HT-29 (cell line): ENCODE data around the gene EPHB1. TPM values are rescaled to one million over a fixed set of nuclear protein-coding genes. Genes with fewer than 3 reads are reported as not detected.
A peak's percentile ranks its signal among the peaks of the same experiment; 100 is the strongest.
"Not testable (repeated sequence)": the region's sequence is repeated elsewhere in the genome, so short reads cannot be mapped to it uniquely, and the experiment has no call there.

Experiments used
- DNase-seq: peaks from one replicate; pipeline ENCODE4 v3.0.0-alpha.2; 2015; ENCODE audit warnings: low spot score
- total RNA-seq: library from RNA; depleted of rRNA; stranded (reverse); fragments of >200 nt; shearing (Covaris generic); gene quantifications from 2 replicates; pipeline ENCODE4 v1.2.3, GENCODE V29; 2014

The EPHB1 gene
- total RNA-seq, 1 experiment from 2014 or later: not detected

DNA sequence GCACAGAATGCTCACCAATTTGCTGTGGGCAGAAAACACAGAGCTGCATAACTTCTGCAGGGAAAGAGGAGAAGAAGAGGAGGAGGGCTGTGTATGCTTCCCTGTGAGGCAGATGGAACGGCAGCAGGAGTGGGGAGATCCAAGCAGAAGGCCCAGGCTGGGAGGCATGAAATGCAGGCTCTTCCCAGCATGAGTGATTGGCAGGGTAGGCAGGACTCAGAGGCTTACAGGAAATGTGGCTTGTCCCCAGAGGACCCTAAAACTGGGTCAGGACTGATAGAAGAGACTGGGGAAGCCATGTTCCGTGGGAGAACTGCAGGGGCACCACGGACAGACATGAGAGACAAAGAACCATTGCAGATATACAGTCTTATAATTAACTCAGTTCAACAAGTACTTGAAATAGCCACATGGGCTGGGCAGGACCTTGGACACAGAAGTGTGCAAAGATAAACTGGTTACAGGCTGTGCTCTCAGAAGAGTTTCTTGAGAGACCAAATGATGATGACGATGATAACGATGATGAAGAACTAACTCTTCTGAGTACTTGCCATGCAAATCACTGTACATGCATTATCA is 286.9 kb downstream of the EPHB1 start:
- DNase-seq: no peak

DNA sequence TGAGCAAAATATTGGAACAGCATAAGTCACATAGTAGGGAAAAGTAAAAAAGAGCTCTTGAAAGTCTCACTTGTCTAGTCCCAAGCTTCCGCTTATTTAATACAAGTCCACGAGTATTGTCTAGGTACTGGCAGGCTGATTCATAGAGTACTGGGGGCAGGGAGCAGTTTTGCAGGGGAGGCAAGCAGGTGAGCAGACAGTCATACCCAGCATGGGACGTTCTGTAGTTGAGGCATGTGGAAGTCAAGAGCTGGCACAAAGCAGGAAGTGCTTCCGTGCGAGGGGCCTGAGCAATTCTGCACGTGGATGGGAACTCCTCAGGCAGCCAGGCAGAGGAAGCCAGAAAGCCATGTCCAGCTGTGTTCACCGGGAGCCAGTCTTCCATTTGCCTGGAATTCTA is 287.6 kb downstream of the EPHB1 start:
- no peak for DNase-seq

DNA sequence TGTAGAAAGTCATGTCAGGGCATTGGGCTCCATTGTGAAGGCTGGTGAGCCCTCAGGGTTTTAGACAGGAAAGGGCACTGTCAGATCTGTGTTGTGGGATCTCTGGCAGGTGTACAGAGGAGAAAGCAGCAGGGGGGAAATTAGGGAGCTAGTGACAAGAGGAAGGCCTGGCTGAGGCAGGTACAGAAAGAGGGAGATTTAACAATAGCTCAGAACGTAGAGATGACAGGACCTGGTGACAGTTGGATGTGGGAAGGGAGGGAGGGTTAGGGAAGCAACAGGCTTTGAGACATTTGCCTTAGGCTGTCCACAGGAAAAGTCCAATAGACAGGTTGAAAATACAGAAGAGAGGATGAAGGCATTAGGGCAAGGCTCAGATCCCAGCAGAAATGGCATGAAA is 288.1 kb downstream of the EPHB1 start:
- DNase-seq: no peak

DNA sequence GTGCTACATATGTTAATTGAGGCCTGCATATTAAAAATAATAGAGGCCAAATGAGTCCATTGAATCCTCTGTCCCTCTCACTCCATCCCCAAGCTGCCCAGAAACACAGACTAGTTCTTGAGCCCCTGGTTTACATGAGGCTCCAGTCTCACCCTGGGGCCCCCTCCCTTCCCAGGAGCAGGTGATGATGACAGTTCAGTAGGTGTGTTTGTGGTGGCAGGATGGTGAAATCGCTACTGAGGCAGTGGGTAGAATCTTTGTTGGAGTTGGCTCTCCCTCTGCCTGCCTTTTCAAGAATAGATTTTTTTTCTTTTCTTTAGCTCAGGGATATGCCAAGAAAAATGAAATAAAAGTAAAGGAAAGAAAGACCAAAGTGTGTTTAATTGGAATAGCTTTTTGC is 288.7 kb downstream of the EPHB1 start:
- no peak for DNase-seq

DNA sequence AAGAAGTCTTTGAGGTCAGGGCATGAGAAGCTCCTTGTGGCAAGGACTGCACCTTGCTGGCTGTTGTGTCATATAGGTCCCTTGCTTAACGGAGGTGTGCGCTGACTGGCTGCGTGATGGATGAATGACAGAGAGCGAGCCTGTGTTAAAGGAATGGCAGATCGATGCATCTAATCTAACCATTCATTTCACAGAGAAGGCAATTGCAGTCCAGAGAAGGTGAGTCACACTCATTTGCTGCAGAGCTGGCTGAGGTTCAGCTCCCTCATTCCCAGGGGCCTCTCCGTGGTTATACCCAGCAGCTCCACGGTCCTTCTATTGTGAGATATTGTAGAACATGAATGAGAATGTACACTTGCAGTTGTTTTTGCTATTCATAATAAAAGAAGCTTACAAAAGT is 289.3 kb downstream of the EPHB1 start:
- no peak for DNase-seq

DNA sequence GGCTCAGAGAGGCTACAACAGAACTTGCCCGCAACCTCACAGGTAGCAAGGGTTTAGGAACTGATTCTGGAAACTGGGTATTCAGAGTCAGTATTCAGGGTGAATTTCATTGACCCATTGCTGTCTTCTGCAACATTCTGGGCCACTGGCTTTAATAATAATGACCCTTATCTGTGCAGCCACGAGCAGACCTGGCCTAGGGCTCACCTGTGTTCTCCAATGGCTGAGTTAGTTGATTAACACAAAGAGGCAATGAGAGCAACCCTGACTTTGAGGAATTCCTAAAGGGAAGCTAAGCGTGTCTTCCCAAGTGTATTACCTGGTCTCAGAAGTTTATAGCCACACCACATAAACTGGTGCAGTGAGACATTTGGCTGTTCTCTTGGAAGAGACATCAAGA is 289.9 kb downstream of the EPHB1 start:
- DNase-seq: no peak

DNA sequence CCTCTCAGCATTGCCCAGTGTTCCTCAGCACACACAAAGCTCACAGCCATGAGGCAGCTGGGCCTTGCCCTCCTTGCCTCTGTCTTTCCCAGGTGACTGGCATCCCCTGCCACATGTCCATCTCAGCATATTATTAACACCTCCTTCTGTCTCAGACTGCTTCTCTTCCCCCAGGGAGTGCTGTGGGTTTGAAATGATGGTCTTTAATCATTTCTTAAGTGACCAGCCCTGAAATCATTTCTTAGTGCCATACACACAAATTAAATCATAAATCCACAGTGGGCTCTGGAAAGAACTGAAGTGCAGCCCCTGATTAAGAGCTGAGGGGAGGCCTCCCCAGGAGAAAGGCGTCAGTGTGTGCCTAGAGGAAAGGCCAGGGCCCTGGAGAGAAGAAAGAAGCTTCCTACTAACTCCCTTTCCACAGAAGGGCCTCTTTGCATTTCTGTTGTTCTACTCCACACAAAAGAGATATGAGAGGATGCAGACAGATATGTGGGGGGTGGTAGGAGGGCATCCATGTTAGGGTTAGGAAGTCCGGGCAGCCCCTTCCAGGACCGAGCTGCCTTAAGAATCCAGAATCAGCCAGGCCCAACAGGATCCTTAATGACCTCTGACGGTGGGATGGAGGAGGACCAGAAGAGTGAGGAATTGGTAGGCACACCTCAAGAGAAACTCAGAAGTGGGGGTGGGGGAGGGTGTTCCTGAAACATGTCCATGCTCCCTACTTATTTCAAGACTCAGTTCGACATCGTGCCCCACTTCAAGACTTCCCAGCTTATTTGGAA is 290.8 kb downstream of the EPHB1 start:
- DNase-seq: no peak

DNA sequence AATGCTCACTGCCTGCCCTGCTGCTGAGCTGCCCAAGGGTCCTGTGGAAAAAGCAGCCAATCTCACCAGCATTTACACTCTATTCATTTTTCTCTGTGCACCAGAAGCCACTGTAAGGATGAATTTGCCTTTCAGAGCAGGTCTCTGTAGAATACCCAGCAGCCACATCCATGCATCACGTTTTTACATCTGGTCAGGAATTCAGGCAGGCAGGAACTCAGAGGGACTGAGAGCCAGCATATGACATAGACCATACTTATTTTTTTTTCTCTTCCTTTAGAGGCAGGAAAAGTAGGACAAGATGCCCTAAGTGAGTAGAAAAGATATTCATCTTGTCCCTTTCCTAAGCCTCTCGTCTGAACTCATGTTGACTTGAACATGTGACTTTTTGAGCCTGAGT is 292.7 kb downstream of the EPHB1 start:
- DNase-seq: no peak

DNA sequence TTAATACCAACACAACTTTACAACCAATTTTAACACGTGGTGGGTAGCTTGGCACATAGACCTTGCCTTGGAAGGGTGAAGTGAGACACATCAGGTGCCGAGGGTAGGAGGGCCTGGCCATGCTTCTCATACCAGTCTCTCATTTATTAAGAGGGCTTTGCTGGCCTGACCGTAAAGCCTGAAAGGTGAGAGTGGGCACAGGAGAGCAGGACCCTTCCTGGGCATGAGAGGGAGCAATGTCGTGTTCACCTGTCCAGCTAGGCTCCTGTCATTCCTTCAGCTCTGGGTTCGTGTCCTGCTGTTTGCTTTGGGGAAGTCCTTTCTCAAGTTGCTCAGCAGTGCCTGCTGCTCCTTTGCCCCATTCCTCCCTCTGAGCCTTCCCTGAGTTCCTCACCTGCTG is 294.4 kb downstream of the EPHB1 start:
- DNase-seq: no peak

DNA sequence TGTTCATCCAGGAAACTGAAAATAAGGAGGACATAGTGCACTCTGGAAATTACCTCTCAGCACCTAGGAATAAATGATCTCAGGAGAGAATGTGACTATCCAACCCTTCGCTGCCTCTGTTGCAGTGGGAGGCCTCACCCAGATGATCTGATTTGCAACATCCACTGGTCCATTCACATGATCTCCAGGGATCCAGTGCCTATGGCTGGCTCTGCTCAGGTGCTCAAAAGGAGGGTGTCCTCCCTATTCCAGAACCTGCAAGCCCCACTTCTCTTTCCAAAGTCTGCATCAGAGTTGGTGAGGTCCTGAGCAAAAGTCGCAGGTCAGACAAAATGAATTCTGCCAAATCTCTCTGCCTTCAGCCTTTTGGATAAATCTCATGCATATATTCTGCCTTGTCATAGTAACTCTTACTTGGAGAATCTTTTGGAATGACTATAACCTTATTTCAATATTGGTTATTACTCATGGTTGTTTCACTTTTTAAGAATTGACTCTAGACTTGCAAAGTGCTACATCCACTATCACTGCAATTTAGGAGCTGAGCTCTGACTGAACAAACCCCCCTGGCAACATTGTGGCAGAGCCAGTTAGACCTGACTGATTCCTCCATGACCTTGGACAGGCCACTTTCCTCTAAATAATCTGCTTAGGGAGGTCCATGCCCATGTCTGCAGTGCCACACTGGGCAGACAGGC is 295.1 kb downstream of the EPHB1 start:
- no peak for DNase-seq

DNA sequence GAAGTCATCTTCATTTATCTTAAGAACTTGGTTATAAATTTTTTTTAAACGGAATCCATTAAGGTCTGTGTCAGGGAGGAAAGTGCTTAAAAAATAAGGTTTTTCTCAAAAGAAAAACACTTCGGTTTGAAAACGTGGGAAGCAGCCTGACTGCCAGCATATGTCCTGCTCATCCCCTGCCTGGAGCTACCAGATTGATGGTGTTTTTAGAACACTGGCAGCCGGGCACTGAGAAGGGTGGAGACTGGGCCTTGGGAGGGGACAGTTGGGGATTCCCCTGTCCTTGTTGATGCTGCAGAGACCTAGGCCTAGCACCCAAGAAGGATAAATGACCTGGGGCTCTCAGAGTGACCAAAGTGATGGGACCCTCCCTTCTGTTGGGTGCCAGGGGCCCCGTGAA is 296.9 kb downstream of the EPHB1 start:
- no peak for DNase-seq

DNA sequence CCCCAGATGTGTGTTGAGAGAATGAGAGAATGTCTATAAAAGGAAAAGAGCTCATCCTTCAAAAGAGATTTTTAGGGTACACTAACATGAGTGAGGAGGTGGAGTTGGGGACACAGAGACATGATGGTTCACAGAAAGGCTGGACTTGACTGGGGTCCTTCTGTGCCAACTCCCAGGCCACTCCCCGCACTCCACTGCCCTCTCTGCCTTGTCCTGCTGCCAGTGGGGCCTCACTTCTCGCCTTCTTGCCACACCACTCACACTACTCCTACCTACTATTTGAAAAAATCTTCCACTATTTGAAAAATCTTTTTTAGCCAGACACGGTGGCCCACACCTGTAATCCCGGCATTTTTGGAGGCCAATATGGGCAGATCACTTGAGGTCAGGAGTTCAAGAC is 298.1 kb downstream of the EPHB1 start:
- no peak for DNase-seq

DNA sequence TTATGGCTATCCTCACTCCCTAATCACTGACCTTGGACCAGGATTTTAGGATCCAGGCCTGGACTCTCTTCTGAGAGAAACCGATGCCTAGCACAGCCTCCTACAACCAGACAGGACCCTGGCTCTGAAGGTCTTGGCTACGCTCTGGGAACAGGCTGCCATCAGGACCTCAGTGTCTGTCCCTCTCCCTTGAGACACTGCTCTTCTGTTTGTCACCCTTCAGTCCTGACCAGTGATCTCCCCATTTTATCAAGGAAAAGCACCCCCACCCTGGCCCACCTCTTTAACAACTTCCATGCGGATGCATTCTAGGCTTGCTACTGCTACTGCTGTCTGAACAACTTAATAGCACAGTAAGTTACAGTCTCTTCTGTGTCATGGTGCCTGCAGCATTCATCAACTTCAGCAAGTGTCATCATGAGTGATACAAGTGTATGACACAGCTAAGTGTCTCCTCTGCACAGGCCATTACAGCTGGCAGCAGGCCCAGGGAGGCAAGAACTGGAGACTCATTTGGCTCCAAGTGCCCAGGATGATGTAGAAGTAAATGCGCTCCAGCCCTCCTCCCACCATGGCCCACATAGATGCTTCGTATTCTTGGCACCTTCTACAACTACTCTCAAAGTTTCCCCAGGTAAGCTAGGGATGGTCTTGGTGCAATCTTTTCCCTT is 302.4 kb downstream of the EPHB1 start:
- no peak for DNase-seq

DNA sequence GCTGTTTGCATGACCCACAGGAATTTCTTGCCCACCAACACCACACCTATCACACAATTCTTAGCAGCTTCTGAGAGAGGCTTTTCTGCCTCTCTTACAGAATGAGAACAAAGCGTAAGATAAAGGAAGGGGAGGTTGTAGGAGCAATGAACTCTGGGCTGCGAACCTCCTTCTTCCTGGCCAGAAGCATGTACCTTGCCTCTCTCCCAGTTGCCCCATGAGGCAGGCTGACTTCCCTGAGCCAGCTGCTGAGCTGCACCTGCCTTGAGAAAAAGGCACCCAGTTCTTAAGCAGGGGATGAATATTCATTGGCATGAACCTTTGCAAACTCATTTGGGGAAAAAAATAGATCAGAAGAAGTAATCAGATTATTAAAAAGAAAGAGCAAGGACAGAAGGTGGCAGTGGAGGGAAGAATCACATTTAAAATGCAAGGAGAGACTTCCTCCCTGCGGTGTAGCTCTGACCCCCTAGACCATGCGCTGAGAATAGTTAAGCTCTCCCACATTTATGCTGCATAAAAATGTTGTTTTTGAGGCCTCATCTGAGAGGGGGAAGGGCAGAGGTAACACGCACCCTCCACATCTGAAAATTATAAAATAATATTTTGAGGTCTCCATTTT is 304.8 kb downstream of the EPHB1 start:
- no peak for DNase-seq

DNA sequence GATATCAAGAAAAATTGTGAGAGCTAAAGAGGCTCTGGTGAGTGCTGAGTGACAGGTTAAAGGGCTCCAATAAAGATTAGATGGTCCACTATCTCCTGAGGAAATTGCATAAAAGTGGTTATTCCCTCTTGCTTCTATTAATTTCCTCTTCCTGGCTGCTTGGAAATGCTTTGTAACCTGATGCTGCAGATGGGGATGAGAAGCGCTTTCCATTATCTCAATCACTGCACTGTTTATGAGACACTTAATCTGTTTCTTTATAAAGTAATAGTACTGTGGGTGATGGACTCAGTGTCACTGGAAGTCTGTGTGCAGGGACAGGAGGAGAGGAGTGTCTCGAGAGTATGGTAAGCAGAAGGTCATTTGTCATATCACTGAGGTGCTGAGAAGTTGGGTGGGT is 305.3 kb downstream of the EPHB1 start:
- DNase-seq: no peak

DNA sequence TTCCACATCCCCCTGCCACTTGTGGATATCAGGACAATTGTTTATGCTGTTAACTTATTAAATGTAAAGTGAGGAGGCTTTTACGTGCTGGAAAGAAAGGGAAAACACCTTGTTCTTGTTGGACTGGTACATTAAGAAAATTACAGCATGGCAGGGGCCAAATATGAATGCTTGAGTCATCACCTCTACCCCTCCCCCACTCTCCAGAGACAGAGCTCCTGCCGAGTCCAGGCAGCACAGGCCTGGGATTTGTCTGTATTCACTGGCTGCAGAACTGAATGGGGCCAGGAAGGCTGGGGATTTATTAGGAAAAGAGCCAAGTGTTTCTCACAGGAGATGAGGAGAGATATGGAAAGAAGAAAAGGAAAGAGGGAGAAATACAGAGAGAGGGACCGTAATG is 308.9 kb downstream of the EPHB1 start:
- no peak for DNase-seq

DNA sequence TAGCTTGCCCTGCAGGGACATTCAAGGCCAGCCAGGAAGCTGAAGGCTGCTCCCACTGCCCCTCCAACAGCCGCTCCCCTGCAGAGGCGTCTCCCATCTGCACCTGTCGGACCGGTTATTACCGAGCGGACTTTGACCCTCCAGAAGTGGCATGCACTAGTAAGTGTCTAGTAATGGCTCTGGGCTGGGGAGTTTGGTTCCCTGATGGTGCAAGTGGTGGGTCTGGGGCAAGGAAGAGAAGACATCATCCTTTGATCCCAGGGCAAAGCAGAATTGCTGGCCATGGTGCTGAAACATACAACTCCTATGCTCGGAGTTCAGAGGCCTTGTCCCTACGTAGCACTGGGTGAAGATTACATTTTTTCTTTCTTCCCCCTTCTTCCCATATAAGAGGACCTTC is 311.4 kb downstream of the EPHB1 start:
- DNase-seq: peak; percentile 88

DNA sequence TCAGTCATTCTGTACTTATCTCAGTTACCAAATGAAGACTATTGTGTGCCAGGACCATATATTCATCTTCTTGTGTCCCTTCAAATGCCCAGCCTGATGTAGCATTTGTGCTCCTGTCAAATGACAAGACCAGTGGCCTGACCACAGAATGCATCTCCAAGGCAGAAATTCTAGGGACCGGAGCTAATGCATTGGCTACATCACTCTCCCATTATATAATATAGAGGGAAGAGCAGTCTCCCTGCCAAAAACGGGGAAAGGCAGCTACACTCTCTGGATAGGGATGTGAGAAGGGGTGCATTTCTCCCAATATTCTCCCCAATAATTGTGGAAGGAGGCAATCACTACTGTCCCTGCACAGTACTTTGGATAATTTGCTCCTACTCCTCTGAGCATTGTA is 312.0 kb downstream of the EPHB1 start:
- DNase-seq: no peak

DNA sequence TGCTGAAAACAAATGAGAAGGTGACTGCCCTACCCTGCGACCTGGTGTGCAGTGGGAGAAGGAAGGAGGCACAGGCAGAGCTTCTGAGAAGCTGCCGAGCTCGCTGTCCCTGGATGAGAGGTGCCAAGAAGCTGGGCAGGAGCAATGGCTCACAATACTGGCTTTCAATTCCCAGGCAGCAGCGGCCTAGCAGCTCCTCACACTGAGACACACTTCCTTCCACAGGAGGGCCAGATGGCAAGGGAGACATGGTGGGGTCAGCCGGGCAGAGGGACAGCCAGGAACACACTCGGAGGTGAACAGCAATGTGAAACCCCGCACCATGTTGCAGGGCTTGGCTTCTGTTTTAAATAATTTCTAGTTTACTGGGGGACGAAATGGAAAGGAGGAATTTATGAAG is 314.6 kb downstream of the EPHB1 start:
- no peak for DNase-seq

DNA sequence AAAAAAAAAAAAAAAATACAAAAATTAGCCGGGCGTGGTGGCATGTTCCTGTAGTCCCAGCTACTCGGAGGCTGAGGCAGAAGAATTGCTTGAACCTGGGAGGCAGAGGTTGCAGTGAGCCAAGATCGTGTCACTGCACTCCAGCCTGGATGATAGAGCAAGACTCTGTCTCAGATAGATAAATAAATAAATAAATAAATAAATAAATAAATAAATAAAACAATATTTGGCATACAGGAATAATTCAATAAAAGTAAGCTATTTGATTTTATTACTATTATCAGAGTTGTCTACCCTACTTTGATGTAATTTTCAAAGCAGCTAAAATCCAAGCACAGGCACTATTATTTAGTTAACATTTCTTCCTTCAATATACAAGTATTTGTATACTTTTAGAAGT is 319.5 kb downstream of the EPHB1 start:
- not testable (repeated sequence) for DNase-seq

DNA sequence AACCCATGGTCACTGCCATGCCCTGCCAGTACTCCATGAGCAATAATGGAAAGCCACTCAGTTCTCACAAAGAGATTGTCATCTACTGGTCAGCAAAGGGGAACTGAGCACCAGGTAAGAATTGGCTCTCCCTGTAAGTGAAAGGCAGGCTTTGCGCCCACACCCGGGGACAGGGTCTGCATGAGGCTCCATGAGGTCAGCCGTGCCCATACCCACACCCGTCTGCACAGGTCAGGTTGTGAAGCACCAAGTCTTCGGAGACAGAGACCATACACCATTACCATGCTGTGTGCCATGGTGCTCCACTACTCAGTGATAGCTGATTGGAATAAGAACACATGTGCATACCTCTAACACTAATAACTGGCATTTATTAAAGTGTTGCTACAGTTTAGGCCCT is 322.9 kb downstream of the EPHB1 start:
- no peak for DNase-seq

DNA sequence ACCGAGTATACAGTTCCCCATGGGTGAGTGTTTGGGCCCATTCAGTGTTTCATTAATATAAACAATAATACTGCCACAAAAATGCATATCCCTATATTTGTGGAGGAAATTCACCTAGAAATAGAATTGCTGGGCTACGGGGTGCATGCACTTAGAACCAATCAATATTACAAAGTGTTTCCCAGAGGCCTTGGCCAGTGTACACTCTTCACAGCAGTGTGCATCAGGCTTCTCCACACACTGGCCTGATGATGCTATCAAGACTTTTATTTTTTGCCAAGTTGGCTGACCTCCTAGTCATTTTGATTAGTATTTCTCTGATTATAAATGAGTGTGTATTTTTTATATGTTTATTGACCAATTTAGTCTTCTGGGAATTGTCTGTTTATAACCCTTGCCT is 323.7 kb downstream of the EPHB1 start:
- DNase-seq: no peak
